Measurements from ENCODE around the gene PLEKHA6.

Gene PLEKHA6

GRCh38 chr1:204217648-204218000 lies 142.1 kb downstream of the PLEKHA6 start:
- no peak for TF ChIP-seq POU6F1 (CRISPR knock-in tag; IDR thresholded peaks at IDR 0.05; ENCODE audit: borderline replicate concordance, low read depth)
- TF ChIP-seq ZNF8 (CRISPR knock-in tag; IDR thresholded peaks at IDR 0.05) = no peak
- TF ChIP-seq CSRNP3 (CRISPR knock-in tag; IDR thresholded peaks at IDR 0.05) = no peak
- TF ChIP-seq PPARA (CRISPR knock-in tag; IDR thresholded peaks at IDR 0.05; ENCODE audit: borderline replicate concordance) = no peak
- TF ChIP-seq ZFP3 (CRISPR knock-in tag; IDR thresholded peaks at IDR 0.05) = no peak
- no peak for TF ChIP-seq GLIS3 (CRISPR knock-in tag; IDR thresholded peaks at IDR 0.05)
- no peak for TF ChIP-seq ESRRG (CRISPR knock-in tag; IDR thresholded peaks at IDR 0.05)
- no peak for TF ChIP-seq ZC3H10 (CRISPR knock-in tag; IDR thresholded peaks at IDR 0.05)
- TF ChIP-seq ZNF70 (CRISPR knock-in tag; IDR thresholded peaks at IDR 0.05) = no peak
- no peak for TF ChIP-seq ARNTL (CRISPR knock-in tag; IDR thresholded peaks at IDR 0.05; ENCODE audit: borderline replicate concordance, low read depth)
- no peak for TF ChIP-seq RARB (CRISPR knock-in tag; IDR thresholded peaks at IDR 0.05)
- TF ChIP-seq TCF4 (CRISPR knock-in tag; IDR thresholded peaks at IDR 0.05; ENCODE audit: borderline replicate concordance) = no peak
- no peak for TF ChIP-seq CREB5 (CRISPR knock-in tag; IDR thresholded peaks at IDR 0.05; ENCODE audit: low read depth)
- no peak for TF ChIP-seq BACH2 (CRISPR knock-in tag; IDR thresholded peaks at IDR 0.05; ENCODE audit: borderline replicate concordance)
- TF ChIP-seq CSDC2 (CRISPR knock-in tag; IDR thresholded peaks at IDR 0.05) = no peak
- TF ChIP-seq ISL1 (CRISPR knock-in tag; IDR thresholded peaks at IDR 0.05) = no peak
- TF ChIP-seq ZNF565 (CRISPR knock-in tag; conservative IDR thresholded peaks at IDR 0.05; ENCODE audit: low read depth) = no peak
- ATAC-seq = no peak

- ATAC-seq = no peak
- TF ChIP-seq ESRRG (CRISPR knock-in tag; IDR thresholded peaks at IDR 0.05) = no peak
- TF ChIP-seq TCF4 (CRISPR knock-in tag; IDR thresholded peaks at IDR 0.05; ENCODE audit: borderline replicate concordance) = no peak
- TF ChIP-seq SNAI2 (CRISPR knock-in tag; IDR thresholded peaks at IDR 0.05) = no peak
- TF ChIP-seq ZNF70 (CRISPR knock-in tag; IDR thresholded peaks at IDR 0.05) = no peak
- TF ChIP-seq RARB (CRISPR knock-in tag; IDR thresholded peaks at IDR 0.05) = no peak
- no peak for TF ChIP-seq CREB5 (CRISPR knock-in tag; IDR thresholded peaks at IDR 0.05; ENCODE audit: low read depth)
- no peak for TF ChIP-seq PATZ1 (CRISPR knock-in tag; IDR thresholded peaks at IDR 0.05; ENCODE audit: borderline replicate concordance)
- TF ChIP-seq PPARA (CRISPR knock-in tag; IDR thresholded peaks at IDR 0.05; ENCODE audit: borderline replicate concordance) = no peak
- no peak for TF ChIP-seq ARNTL (CRISPR knock-in tag; IDR thresholded peaks at IDR 0.05; ENCODE audit: borderline replicate concordance, low read depth)
- no peak for TF ChIP-seq TSHZ2 (CRISPR knock-in tag; IDR thresholded peaks at IDR 0.05)
- TF ChIP-seq ZNF565 (CRISPR knock-in tag; conservative IDR thresholded peaks at IDR 0.05; ENCODE audit: low read depth) = no peak
- TF ChIP-seq CSRNP3 (CRISPR knock-in tag; IDR thresholded peaks at IDR 0.05) = no peak
- TF ChIP-seq ZC3H10 (CRISPR knock-in tag; IDR thresholded peaks at IDR 0.05) = no peak
- TF ChIP-seq ZFP3 (CRISPR knock-in tag; IDR thresholded peaks at IDR 0.05) = no peak
- no peak for TF ChIP-seq GLIS3 (CRISPR knock-in tag; IDR thresholded peaks at IDR 0.05)
- TF ChIP-seq TOX (CRISPR knock-in tag; IDR thresholded peaks at IDR 0.05; ENCODE audit: borderline replicate concordance) = no peak
These were observed 142.7 kb downstream of the PLEKHA6 start for GRCh38 chr1:204216880-204217647.
